HepG2 (cell line): ENCODE measurements around the gene TRMU. TPM values are rescaled to one million over a fixed set of nuclear protein-coding genes. Genes with fewer than 3 reads are reported as not detected.

Experiments used
- ARNT2 ChIP-seq: sonication (generic); formaldehyde crosslinking; IDR thresholded peaks from 2 replicates; pipeline ENCODE4 v1.8.0; 2022; ENCODE audit warnings: mild to moderate bottlenecking, low read depth, missing genetic modification reagents, moderate library complexity
- FOSL2 ChIP-seq: sonication (generic); formaldehyde crosslinking; IDR thresholded peaks from 2 replicates; pipeline ENCODE4 v1.4.0; 2020; ENCODE audit warnings: missing genetic modification reagents
- GMEB2 ChIP-seq: IDR thresholded peaks from 2 replicates; pipeline ENCODE4 v1.6.1; 2016; ENCODE audit warnings: missing biosample characterization, missing genetic modification reagents, low read depth
- HDAC6 ChIP-seq: fragments of 200-600 bp; sonication (generic); IDR thresholded peaks from 2 replicates; pipeline ENCODE4 v1.7.0; 2017; ENCODE audit warnings: mild to moderate bottlenecking, antibody characterized with exemption, low read length, low read depth
- MIXL1 ChIP-seq: IDR thresholded peaks from 2 replicates; pipeline ENCODE4 v1.6.1; 2016
- NR3C1 ChIP-seq: sonication (generic); formaldehyde crosslinking; IDR thresholded peaks from 2 replicates; pipeline ENCODE4 v1.4.0; 2020; ENCODE audit warnings: missing genetic modification reagents
- PITX1 ChIP-seq: sonication (generic); formaldehyde crosslinking; IDR thresholded peaks from 2 replicates; pipeline ENCODE4 v1.5.1; 2020; ENCODE audit warnings: mild to moderate bottlenecking, missing genetic modification reagents
- REL ChIP-seq: sonication (generic); formaldehyde crosslinking; conservative IDR thresholded peaks from 2 replicates; pipeline ENCODE4 v1.8.0; 2022; ENCODE audit warnings: mild to moderate bottlenecking, missing genetic modification reagents, moderate library complexity
- SIN3A ChIP-seq: IDR thresholded peaks from 2 replicates; pipeline ENCODE4 v1.6.1; 2011; ENCODE audit warnings: low read depth, mild to moderate bottlenecking, control low read depth, low read length, borderline replicate concordance
- STAT5B ChIP-seq: sonication (generic); formaldehyde crosslinking; IDR thresholded peaks from 2 replicates; pipeline ENCODE4 v1.4.0; 2020; ENCODE audit warnings: missing genetic modification reagents
- ZBTB26 ChIP-seq: IDR thresholded peaks from 2 replicates; pipeline ENCODE4 v1.6.1; 2016; ENCODE audit warnings: missing compliant biosample characterization, missing genetic modification reagents, borderline replicate concordance
- ZBTB34 ChIP-seq: sonication (generic); formaldehyde crosslinking; IDR thresholded peaks from 2 replicates; pipeline ENCODE4 v1.8.0; 2022; ENCODE audit warnings: mild to moderate bottlenecking, missing genetic modification reagents
- ZBTB39 ChIP-seq: sonication (generic); formaldehyde crosslinking; IDR thresholded peaks from 2 replicates; pipeline ENCODE4 v1.5.0; 2020; ENCODE audit warnings: missing genetic modification reagents
- ZNF10 ChIP-seq: sonication (generic); formaldehyde crosslinking; IDR thresholded peaks from 2 replicates; pipeline ENCODE4 v1.4.0; 2020; ENCODE audit warnings: mild to moderate bottlenecking, low read depth, missing genetic modification reagents, borderline replicate concordance
- ZNF121 ChIP-seq: sonication (generic); formaldehyde crosslinking; IDR thresholded peaks from 2 replicates; pipeline ENCODE4 v1.5.0; 2020; ENCODE audit warnings: mild to moderate bottlenecking, missing genetic modification reagents
- ZNF20 ChIP-seq: sonication (generic); formaldehyde crosslinking; IDR thresholded peaks from 2 replicates; pipeline ENCODE4 v1.4.0; 2020; ENCODE audit warnings: mild to moderate bottlenecking, moderate library complexity, missing genetic modification reagents
- ZNF24 ChIP-seq: fragments of 450-650 bp; IDR thresholded peaks from 2 replicates; pipeline ENCODE4 v1.6.1; 2017; ENCODE audit warnings: antibody characterized with exemption, mild to moderate bottlenecking
- ZNF317 ChIP-seq: sonication (generic); formaldehyde crosslinking; IDR thresholded peaks from 2 replicates; pipeline ENCODE4 v1.5.0; 2020; ENCODE audit warnings: mild to moderate bottlenecking, missing genetic modification reagents
- ZNF589 ChIP-seq: sonication (generic); formaldehyde crosslinking; conservative IDR thresholded peaks from 2 replicates; pipeline ENCODE4 v1.8.0; 2022; ENCODE audit warnings: mild to moderate bottlenecking, moderate library complexity, missing genetic modification reagents
- polyA plus RNA-seq, 8 experiments: library from polyadenylated mRNA; depleted of rRNA in 3 of 8; stranded (reverse) in 7 of 8; unstranded in 1 of 8; fragments of >200 nt; fragmentation: Illumina TruSeq in 4 of 8; extraction: Trizol in 4 of 8; gene quantifications; 2 replicates each; pipeline versions ENCODE4 v1.2.1 to v1.2.3, GENCODE V29; 2011 to 2016; ENCODE audit warnings: low read depth in 4 of 8, missing spikeins in 1 of 8, mixed read lengths in 1 of 8; ENCODE audit not compliant: insufficient read depth in 1 of 8
- total RNA-seq, 5 experiments: library from RNA; depleted of rRNA; stranded (reverse); fragments of >200 nt; fragmentation: Illumina TruSeq; extraction: Trizol; gene quantifications; 2 replicates each; pipeline ENCODE4 v1.2.3, GENCODE V29; 2016; ENCODE audit warnings: low read depth in 1 of 5
- TF ChIP-seq, protein P1 (sequence below): sonication (generic); formaldehyde crosslinking; IDR thresholded peaks from 2 replicates; pipeline ENCODE4 v1.9.0; 2021; ENCODE audit warnings: missing genetic modification reagents, borderline replicate concordance

TRMU gene
- total and polyA plus RNA-seq, 2 of the 13 experiments (the other 11 are each of a cell fraction or from before 2014, with no cell fraction given): 31.0 to 50.2 TPM

DNA sequence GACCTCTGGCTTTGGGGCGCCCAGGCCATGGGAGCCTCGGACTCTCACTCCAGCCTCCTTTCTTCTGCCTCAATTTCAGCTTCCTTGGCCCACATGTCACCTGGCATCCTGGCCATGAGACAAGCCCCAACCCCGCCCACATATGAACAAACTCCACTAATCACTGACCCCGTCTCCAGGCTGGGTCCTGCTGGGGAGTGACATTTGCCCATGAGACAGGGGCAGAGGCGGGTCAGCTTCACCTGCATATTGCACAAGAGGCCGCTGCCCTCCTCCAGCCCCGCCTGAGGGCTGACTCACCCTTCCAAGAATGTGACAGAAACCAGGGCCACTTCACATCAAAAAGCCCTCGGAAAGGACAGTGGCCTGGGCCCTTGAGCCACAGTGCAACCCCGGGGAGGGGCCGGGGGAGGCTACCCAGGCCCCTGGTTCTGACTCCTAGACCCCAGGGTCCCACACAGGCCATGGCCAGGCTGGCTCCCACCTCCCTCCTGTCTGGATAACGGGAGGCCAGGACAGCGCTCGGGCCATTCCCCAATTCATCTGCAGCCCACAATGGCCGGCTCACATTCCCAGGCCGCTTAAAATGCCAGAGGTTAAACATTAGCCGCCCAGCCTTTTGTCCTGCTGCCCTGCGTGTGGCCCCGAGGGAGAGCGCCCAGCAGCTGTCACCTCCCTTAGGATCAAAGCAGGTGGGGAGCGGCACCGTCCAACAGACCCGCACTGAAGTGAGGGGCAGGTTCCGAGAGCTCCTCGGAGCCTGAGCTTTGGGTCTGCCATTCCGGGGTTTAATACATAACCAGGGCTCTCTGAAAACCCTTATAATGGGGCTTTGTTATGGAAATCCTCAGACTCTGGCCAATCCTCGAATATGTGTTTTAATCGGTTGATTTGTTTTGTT lies 42.3 kb downstream of the TRMU start (continued):
- TF ChIP-seq SIN3A (peak; percentile 75; the same call in 1 of the 2 replicates), ZNF10 (CRISPR knock-in tag) (no peak), NR3C1 (no peak), REL (CRISPR knock-in tag) (no peak), PITX1 (CRISPR knock-in tag) (peak; percentile 59), ZBTB26 (CRISPR knock-in tag) (no peak), GMEB2 (CRISPR knock-in tag) (no peak), ZBTB39 (CRISPR knock-in tag) (no peak), ZNF589 (CRISPR knock-in tag) (no peak), ZBTB34 (CRISPR knock-in tag) (peak; percentile 75; the same call in 1 of the 2 replicates), ZNF317 (CRISPR knock-in tag) (no peak), ZNF121 (CRISPR knock-in tag) (0 out of 2 replicates have a peak, but pooled peaks have one; percentile 43), MIXL1 (CRISPR knock-in tag) (no peak), ZNF20 (CRISPR knock-in tag) (no peak), STAT5B (CRISPR knock-in tag) (no peak), ARNT2 (CRISPR knock-in tag) (no peak), HDAC6 (no peak), FOSL2 (CRISPR knock-in tag) (peak; percentile 99), ZNF24 (no peak)
- TF ChIP-seq, protein P1, sequence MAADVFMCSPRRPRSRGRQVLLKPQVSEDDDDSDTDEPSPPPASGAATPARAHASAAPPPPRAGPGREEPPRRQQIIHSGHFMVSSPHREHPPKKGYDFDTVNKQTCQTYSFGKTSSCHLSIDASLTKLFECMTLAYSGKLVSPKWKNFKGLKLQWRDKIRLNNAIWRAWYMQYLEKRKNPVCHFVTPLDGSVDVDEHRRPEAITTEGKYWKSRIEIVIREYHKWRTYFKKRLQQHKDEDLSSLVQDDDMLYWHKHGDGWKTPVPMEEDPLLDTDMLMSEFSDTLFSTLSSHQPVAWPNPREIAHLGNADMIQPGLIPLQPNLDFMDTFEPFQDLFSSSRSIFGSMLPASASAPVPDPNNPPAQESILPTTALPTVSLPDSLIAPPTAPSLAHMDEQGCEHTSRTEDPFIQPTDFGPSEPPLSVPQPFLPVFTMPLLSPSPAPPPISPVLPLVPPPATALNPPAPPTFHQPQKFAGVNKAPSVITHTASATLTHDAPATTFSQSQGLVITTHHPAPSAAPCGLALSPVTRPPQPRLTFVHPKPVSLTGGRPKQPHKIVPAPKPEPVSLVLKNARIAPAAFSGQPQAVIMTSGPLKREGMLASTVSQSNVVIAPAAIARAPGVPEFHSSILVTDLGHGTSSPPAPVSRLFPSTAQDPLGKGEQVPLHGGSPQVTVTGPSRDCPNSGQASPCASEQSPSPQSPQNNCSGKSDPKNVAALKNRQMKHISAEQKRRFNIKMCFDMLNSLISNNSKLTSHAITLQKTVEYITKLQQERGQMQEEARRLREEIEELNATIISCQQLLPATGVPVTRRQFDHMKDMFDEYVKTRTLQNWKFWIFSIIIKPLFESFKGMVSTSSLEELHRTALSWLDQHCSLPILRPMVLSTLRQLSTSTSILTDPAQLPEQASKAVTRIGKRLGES (CRISPR knock-in tag): no peak
